ENCODE results near the gene SLC17A1.
"Not testable (repeated sequence)": the region's sequence is repeated elsewhere in the genome, so short reads cannot be mapped to it uniquely, and the experiment has no call there.

SLC17A1 gene

DNA sequence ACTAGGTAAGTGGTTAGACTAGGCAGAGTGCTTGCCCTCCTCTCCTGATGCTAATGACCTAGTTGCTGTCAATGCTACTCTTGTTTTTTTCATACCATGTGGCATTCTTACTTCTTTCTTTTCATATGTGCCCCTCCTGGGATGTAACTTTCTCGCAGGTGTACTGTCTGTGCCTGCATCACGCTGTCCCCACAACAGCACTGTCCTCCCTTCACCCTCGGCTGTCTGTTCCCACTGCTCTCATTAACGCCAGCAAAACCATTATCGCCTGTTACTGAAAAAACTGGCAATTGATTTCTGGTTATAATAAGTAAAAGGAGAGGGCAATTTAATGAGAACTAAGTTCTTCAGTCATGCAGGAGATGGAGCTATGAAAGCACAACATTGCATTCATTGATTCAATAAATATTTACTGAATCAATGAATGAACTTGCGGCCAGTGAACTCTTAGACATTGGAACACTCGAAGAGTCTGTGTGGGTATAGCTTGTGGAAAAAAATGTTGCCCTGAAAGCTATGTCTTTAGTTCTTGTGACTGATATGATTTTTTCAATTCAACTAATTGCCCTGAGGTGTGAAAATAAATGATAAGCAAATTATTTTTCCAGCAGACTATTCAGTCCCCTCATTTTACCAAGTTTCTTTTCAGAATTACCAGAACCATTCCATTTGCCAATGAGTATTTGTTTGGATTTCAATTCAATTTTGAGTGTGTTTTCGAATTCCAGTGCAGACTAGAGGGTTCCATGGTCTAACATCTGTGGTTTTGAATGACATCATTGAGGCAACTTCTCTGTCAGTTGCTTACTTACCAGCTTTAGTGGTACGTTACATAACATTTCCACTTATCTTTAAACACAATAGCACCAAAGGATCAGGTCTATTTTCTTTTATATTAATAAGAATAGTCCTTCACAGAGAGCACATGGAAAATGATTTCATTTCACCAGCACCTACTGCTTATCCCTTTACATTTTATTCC is 75.2 kb downstream of the SLC17A1 start:
- DNase-seq, result no peak

DNA sequence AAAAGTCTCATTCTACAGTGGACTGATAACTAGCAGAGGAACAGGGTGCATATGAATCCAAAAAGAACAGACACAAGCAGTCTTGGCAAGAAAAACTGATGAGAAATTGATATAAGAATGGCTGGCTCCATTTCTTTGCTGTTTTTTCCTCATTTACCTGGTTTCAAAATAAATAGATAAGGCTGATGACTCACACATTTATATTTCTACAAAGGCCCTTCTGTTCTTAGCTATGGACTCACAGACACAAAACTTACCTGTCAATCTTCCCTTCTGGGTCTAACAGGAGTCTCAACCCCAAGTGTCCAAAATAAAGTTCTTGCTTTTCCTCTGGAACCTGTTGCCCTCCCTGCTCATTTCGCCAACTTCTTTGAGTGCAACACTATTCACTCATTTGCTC is 76.4 kb downstream of the SLC17A1 start:
- DNase-seq, result no peak

DNA sequence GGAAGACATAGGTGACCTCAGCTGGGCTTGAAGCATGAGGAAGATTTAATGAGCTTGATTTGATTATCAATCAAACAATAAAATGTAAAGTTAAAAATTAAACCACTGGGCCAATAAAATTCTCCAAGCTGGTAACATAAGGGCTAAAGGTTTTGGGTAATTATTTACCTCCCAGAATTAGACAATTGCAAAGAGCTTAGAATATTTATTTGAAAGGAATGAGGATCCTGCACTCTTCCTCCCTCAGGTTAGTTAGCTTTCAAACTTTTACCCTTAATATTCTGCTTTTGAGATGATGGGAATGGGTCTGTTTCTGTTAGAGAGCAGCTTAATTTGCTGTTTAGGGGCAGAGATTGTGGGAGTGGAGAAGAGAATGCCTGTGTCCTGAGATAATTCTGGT is 77.3 kb downstream of the SLC17A1 start, which contains the start of gene SLC17A4:
Gene SLC17A4 (plus strand): TSS at position 208 of the 400 bp plus-strand sequence. CDS start 7,221 bp downstream, outside the sequence.
- no peak for DNase-seq

DNA sequence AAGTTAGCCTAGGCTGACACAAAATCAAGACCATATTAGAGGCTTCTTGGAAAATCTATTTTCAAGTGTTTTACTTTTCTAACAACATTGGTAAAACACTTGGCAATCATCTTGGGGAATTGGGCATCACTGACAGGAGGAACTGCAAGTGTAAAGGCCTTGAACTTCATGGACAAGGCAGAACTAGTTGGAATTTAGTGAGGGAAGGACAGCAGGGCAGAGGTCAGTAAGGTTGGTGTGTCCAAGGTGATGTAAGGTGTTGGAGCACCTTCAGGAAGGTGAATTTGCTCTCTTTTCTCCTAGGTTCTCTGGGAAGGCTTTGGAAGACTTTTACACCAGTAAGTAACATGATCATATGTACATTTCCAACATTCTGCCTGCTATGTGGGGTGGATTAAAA is 78.8 kb downstream of the SLC17A1 start:
- no peak for DNase-seq

DNA sequence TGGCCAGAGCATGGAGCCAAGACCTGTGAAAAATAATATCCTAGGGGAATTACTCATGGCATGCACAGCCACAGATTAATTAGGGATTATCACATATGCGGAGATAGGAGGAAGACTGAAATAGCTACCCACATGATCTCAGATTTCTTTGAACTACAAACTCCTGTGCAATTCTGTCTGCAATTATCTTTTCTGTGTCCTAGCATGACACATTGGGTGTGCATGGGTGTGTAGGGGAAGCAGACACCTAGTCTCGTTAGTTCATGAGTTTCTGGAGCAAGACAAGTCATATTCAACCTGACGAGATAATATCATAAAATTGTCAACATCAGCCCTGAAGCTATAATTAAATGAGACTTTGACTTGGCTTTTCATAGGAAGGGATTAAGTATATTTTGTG is 80.9 kb downstream of the SLC17A1 start:
- no peak for DNase-seq

DNA sequence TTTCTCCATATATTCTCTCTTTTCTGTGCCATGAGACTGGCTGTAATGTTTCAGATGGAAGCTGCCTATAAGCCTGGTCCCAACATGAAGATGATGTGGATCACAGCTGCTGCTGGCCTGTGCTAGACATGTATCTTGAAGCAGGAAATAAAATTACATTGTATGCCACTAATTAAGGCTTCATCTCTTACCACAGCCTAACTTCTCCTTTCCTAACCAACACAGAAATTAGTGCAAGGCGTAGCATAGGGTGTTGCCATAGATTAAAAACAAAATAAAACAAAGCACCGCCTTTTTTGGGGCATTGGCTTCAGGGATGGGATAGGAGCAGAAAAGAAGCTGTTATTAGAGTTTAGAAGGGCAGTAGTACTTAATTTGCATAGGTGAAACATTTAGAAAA is 82.0 kb downstream of the SLC17A1 start:
- peak in 1 of 2 donors; percentile 1 for DNase-seq

DNA sequence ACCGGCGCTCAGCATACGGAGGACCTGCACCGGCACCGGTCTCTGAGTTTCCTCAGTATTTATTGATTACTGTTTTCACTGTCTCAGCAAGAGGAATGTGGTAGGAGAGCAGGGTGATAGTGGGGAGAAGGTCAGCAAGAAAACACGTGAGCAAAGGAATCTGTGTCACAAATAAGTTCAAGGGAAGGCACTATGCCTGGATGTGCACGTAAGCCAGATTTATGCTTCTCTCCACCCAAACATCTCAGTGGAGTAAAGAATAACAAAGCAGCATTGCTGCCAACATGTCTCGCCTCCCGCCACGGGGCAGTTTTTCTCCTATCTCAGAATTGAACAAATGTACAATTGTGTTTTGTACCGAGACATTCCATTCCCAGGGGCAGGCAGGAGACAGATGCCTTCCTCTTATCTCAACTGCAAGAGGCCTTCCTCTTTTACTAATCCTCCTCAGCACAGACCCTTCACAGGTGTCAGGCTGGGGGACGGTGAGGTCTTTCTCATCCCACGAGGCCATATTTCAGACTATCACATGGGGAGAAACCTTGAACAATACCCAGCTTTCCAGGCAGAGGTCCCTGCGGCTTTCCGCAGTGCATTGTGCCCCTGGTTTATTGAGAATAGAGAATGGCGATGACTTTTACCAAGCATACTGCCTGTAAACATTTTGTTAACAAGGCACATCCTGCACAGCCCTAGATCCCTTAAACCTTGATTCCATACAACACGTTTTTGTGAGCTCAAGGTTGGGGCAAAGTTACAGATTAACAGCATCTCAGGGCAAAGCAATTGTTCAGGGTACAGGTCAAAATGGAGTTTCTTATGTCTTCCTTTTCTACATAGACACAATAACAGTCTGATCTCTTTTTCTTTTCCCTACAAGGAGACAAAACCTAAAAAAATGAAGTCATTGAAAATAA is 83.0 kb downstream of the SLC17A1 start:
- DNase-seq, result not testable (repeated sequence)

DNA sequence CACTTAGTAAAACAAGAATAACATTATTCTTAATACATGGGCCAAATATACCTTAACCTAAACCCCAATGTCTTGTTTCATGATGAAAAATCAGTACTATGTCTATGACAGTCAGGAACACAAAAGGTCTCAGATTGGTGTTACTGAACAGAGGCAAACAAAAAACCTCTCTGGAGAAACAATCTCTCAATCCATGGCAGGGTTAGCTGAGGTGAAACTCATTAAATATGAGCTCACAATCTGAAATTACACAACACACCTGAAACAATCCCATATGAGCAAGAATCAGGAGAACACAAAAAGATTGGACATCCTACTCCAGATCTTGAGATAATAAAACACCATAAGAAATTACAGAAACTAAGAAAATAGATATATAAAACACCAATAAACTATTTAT is 83.8 kb downstream of the SLC17A1 start:
- no peak for DNase-seq

DNA sequence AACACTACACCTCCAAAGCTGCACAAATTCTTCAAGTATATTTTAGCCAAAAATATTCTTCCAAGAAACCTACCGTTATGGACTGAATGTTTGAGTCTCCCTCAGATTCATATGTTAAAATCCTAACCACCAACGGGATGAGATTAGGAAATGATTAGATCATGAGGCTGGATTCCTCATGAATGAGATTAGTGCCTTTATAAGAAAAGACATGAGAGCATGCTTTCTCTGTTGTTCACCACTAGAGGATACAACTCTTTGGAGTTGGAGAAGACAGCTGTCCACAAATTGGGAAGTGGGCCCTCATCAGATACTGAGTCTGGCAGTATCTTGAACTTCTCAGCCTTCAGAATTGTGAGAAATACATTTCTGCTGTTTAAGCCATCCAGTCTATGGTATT is 84.4 kb downstream of the SLC17A1 start:
- DNase-seq, result no peak

DNA sequence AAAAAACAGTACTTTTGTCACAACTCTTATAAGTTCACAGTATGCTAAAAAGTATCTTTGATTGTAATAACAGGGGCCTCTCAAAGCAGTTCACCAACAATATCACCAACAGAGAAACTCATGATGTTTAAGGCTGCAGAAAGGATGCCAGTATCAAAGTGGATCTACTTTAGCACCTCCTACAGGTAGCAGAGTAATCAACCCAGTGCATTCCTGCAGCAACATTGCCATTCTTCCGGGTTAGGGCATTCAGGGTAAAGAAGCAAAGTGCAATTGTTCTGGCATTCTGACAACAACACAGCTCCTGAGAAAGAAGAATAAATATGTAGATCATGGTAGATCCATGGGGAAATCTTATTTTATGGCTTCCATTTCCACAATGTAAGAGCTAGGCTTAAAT is 84.9 kb downstream of the SLC17A1 start:
- DNase-seq, result no peak

DNA sequence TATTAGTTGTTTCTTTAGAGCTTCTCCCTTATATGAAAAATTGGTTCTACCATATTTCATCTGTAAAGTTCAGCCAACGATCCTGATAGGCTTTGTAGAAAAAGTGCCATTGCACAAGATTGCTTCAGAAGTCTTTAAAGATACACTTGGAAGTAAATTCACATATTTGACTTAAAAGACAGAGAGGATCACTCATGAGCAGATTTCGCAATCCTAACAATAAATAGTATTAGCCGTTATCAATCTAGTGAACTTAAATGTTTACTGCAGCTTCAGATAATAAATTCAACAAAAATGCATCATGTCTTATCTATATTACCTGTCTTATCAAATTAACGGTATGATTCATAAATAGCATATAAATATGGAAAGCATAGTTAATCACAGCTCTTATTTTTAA is 86.0 kb downstream of the SLC17A1 start:
- no peak for DNase-seq

DNA sequence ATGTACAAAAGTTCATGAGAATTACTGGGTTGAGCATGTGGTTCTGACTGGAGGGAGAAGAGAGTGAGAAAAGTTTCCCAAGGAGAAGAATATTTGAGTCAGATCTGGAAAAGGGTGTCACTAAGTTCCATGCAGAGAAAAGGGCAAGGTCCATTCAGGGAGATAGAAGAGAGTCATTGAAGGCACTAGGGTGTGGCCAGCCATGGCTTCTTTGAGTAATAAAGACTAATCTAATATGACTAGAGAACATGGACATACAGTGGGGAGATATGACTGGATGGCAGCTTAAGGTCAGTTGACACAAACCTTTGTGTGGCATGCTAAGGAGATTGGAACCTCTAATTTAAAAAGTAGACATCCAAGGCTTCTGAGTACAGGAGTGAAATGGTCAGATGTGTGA is 88.0 kb downstream of the SLC17A1 start:
- DNase-seq, result no peak

DNA sequence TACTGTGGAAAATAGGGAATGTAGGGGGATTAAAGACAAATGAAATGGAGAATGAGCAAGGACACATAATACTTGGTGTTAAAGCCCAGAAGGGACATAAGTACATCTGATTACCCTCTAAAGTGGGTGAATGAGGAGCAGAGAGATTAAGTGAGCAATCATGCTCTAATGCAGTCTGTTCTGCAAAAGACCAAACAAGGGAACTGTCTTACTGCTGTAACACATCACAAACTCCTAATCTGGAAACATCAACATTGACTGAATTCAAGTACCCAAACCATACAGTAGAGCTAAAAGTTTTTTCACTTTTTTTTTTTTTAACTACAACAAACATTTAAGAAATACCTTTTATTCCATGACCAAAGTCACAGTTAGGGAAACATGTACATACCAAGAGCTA is 96.6 kb downstream of the SLC17A1 start:
- DNase-seq, result no peak
